Body of pancreas (tissue), 4 donors: ENCODE data around the gene MDH2. TPM values are rescaled to one million over a fixed set of nuclear protein-coding genes. Genes with fewer than 3 reads are reported as not detected.
"Not testable (repeated sequence)": the region's sequence is repeated elsewhere in the genome, so short reads cannot be mapped to it uniquely, and the experiment has no call there.

Source experiments
- ATAC-seq: fragments of 150-250 bp; one replicate; pipeline ENCODE4 v1.9.1; 2016
- DNase-seq, 4 donors: peaks; one replicate each; pipeline ENCODE4 v3.0.0-alpha.2; 2019
- H3K27ac ChIP-seq, 4 donors: fragments of 200-600 bp; sonication (generic); 1 replicate in 3 of 4; 2 replicates in 1 of 4; pipeline versions ENCODE4 v1.5.1 to v1.6.1; 2016 to 2019; ENCODE audit warnings: mild to moderate bottlenecking in 1 of 4, mixed read lengths in 1 of 4, moderate library complexity in 1 of 4
- H3K27me3 ChIP-seq, 2 donors: fragments of 200-600 bp; sonication (generic); one replicate each; pipeline ENCODE4 v1.6.0; 2016; ENCODE audit warnings: mild to moderate bottlenecking in 1 of 2
- H3K36me3 ChIP-seq, 2 donors: fragments of 200-600 bp; sonication (generic); replicated peaks in 1 of 2; 2 replicates each; pipeline ENCODE4 v1.5.1; 2016; ENCODE audit warnings: low read depth in 2 of 2; ENCODE audit not compliant: insufficient read depth in 1 of 2
- H3K4me1 ChIP-seq: fragments of 200-600 bp; sonication (generic); one replicate; pipeline ENCODE4 v1.6.0; 2016
- H3K4me3 ChIP-seq, 2 donors: fragments of 200-600 bp; sonication (generic); 1 replicate in 1 of 2; 2 replicates in 1 of 2; pipeline ENCODE4 v1.5.1; 2016 to 2019
- H3K9me3 ChIP-seq, 3 donors: fragments of 200-600 bp; sonication (generic); 1 replicate in 2 of 3; 2 replicates in 1 of 3; pipeline ENCODE4 v1.5.1; 2016
- CTCF ChIP-seq, 7 experiments: fragments of 450-650 bp in 4 of 7; fragments of 200-600 bp in 3 of 7; sonication (generic) in 3 of 7; IDR thresholded peaks; one replicate each; pipeline ENCODE4 v1.5.1; 2016 to 2019; ENCODE audit warnings: antibody characterized with exemption in 7 of 7
- POLR2A ChIP-seq, 3 donors: fragments of 450-650 bp; IDR thresholded peaks; one replicate each; pipeline ENCODE4 v1.6.1; 2016; ENCODE audit warnings: antibody characterized with exemption in 3 of 3, mild to moderate bottlenecking in 2 of 3
- WGBS, 2 donors: methylation state at CpG; one replicate each; pipeline ENCODE4 v1.1.5; 2017; 5-methylcytosine and 5-hydroxymethylcytosine counted together
- intact Hi-C: fragments of 100-400 bp; cut with DNase I; formaldehyde crosslinking; loops from one replicate; pipeline ENCODE4 v1.15.1; 2023
- total RNA-seq, 2 donors: library from RNA; depleted of rRNA; stranded (reverse); fragments of >200 nt; gene quantifications; one replicate each; pipeline ENCODE4 v1.1.0, GENCODE V29; 2016

MDH2 gene
- total RNA-seq, 2 donors from 2014 or later = 56.6 to 67.2 TPM

GRCh38 chr7:76077435-76077834 is 29.5 kb downstream of the MDH2 start:
- ATAC-seq (no peak), DNase-seq (no peak)
- Histone ChIP-seq H3K27ac (no peak overlapping the region), H3K36me3 (no peaks in the 10 kb centered on the region), H3K4me3 (no peak overlapping the region), H3K27me3 (no peaks in the 10 kb centered on the region), H3K4me1 (no peaks in the 10 kb centered on the region), H3K9me3 (peaks cover 0 to 10% (median 0%) of the 10 kb centered on the region in 3 donors)
- TF ChIP-seq CTCF (IDR thresholded peaks at IDR 0.05) (no peak), POLR2A (IDR thresholded peaks at IDR 0.05) (no peak)
- 47 to 55% methylated on average over 3 of the region's 3 CpGs for WGBS, 2 donors
- intact Hi-C loops = no loop called here

GRCh38 chr7:76080204-76080603 is 32.3 kb downstream of the MDH2 start:
- no peaks in the 10 kb centered on the region for H3K36me3 ChIP-seq
- no peak overlapping the region for H3K4me3 ChIP-seq
- ATAC-seq (no peak), DNase-seq (no peak)
- intact Hi-C loops = no loop called here
- no peaks in the 10 kb centered on the region for H3K27me3 ChIP-seq
- TF ChIP-seq POLR2A (IDR thresholded peaks at IDR 0.05) (no peak), CTCF (IDR thresholded peaks at IDR 0.05) (no peak)
- H3K9me3 ChIP-seq = peaks cover 0 to under 1% (median 0%) of the 10 kb centered on the region in 3 donors
- no peak overlapping the region for H3K27ac ChIP-seq
- no peaks in the 10 kb centered on the region for H3K4me1 ChIP-seq
- WGBS, 2 donors = 76 to 85% methylated on average over 5 of the region's 5 CpGs

- not testable (repeated sequence) for DNase-seq
Measured at GRCh38 chr7:76084115-76084514, 36.2 kb downstream of the MDH2 start.

GRCh38 chr7:76086070-76086469 is 38.2 kb downstream of the MDH2 start:
- Histone ChIP-seq H3K27ac (no peak overlapping the region), H3K9me3 (no peaks in the 10 kb centered on the region), H3K27me3 (no peaks in the 10 kb centered on the region), H3K4me3 (no peak overlapping the region), H3K4me1 (no peaks in the 10 kb centered on the region), H3K36me3 (no peaks in the 10 kb centered on the region)
- TF ChIP-seq CTCF (IDR thresholded peaks at IDR 0.05) = no peak
- TF ChIP-seq POLR2A (IDR thresholded peaks at IDR 0.05) = no peak
- DNase-seq = no peak
- 85 to 87% methylated on average over 4 of the region's 4 CpGs for WGBS, 2 donors
- no peak for ATAC-seq
- intact Hi-C loops = no loop called here

More at GRCh38 chr7:76084115-76084514, 36.2 kb downstream of the MDH2 start:
- H3K4me1 ChIP-seq, H3K36me3 ChIP-seq, H3K9me3 ChIP-seq, H3K4me3 ChIP-seq, H3K27me3 ChIP-seq, H3K27ac ChIP-seq, ATAC-seq, intact Hi-C loops: not testable (repeated sequence)
- WGBS, 2 donors = 58 to 77% methylated on average over 2 of the region's 2 CpGs

GRCh38 chr7:76087362-76087791 is 39.5 kb downstream of the MDH2 start:
- H3K36me3 ChIP-seq, DNase-seq, H3K9me3 ChIP-seq, H3K4me3 ChIP-seq, H3K27ac ChIP-seq, H3K4me1 ChIP-seq, ATAC-seq, H3K27me3 ChIP-seq, intact Hi-C loops: not testable (repeated sequence)
- WGBS, 2 donors = 58% methylated on average over 5 of the region's 5 CpGs

- no peaks in the 10 kb centered on the region for H3K27me3 ChIP-seq
- H3K4me1 ChIP-seq = no peaks in the 10 kb centered on the region
- no peaks in the 10 kb centered on the region for H3K36me3 ChIP-seq
- H3K27ac ChIP-seq = no peak overlapping the region
- WGBS, 2 donors = 74 to 79% methylated on average over 10 of the region's 10 CpGs
- intact Hi-C loops = no loop called here
- ATAC-seq = peak; percentile 35
- H3K4me3 ChIP-seq = no peak overlapping the region
- peak in 3 of 4 donors; percentile 12 to 31 (median 29) for DNase-seq
- no peak for TF ChIP-seq CTCF (IDR thresholded peaks at IDR 0.05)
- H3K9me3 ChIP-seq = no peaks in the 10 kb centered on the region
Measured at GRCh38 chr7:76089865-76090475, 42.1 kb downstream of the MDH2 start.
